HG03575 (cell line): Measurements from ENCODE around the gene SYNPO.

Experiments
- ATAC-seq: cut with Tn5 transposase; IDR thresholded peaks from one replicate; pipeline ENCODE4 v1.9.1; 2021; ENCODE audit not compliant: unreplicated experiment, insufficient number of reproducible peaks, low FRiP score; ENCODE audit errors: extremely low read depth

The SYNPO gene

GRCh38 chr5:150651382-150651781 is 10.9 kb downstream of the SYNPO start:
- no peak for ATAC-seq

GRCh38 chr5:150651924-150652671 is 11.6 kb downstream of the SYNPO start:
- no peak for ATAC-seq

GRCh38 chr5:150653145-150653761 is 12.8 kb downstream of the SYNPO start:
- no peak for ATAC-seq

GRCh38 chr5:150653762-150654556 is 13.5 kb downstream of the SYNPO start:
- no peak for ATAC-seq

GRCh38 chr5:150655221-150655620 is 14.8 kb downstream of the SYNPO start:
- ATAC-seq: no peak

- no peak for ATAC-seq
Measured at GRCh38 chr5:150656191-150657132, 16.0 kb downstream of the SYNPO start.

- no peak for ATAC-seq
Measured at GRCh38 chr5:150658121-150658520, 17.7 kb downstream of the SYNPO start.

- no peak for ATAC-seq
Measured at GRCh38 chr5:150658699-150659265, 18.3 kb downstream of the SYNPO start.

GRCh38 chr5:150659360-150660107 is 19.1 kb downstream of the SYNPO start:
- no peak for ATAC-seq

GRCh38 chr5:150660108-150660831 is 19.8 kb downstream of the SYNPO start:
- no peak for ATAC-seq

- ATAC-seq: no peak
Measured at GRCh38 chr5:150661086-150661485, 20.6 kb downstream of the SYNPO start, which contains the start of gene MYOZ3. Gene MYOZ3, plus strand, starts transcription at chr5:150661251. Its CDS starts 1,691 bp downstream, at chr5:150662942.

GRCh38 chr5:150661821-150662596 is 21.5 kb downstream of the SYNPO start:
- ATAC-seq: no peak

GRCh38 chr5:150662731-150663516 is 22.5 kb downstream of the SYNPO start:
- no peak for ATAC-seq

- no peak for ATAC-seq
Measured at GRCh38 chr5:150663936-150664335, 23.5 kb downstream of the SYNPO start.

GRCh38 chr5:150665044-150665443 is 24.6 kb downstream of the SYNPO start:
- no peak for ATAC-seq
